Tibial artery (tissue), 4 donors: Measurements from ENCODE around the gene NEGR1.

ENCODE experiments used
- DNase-seq, 2 donors: peaks; one replicate each; pipeline ENCODE4 v3.0.0-alpha.2; 2019
- H3K27ac ChIP-seq, 2 donors: fragments of 200-600 bp; sonication (generic) in 1 of 2; 1 replicate in 1 of 2; 2 replicates in 1 of 2; pipeline ENCODE4 v1.5.1; 2018 to 2019; ENCODE audit warnings: mild to moderate bottlenecking in 1 of 2
- H3K27me3 ChIP-seq, 2 donors: fragments of 200-600 bp; sonication (generic) in 1 of 2; one replicate each; pipeline versions ENCODE4 v1.5.1 to v1.6.0; 2016 to 2019
- H3K36me3 ChIP-seq, 3 donors: fragments of 200-600 bp; sonication (generic) in 2 of 3; one replicate each; pipeline ENCODE4 v1.5.1; 2016 to 2019; ENCODE audit warnings: mild to moderate bottlenecking in 2 of 3
- H3K4me1 ChIP-seq, 4 donors: fragments of 200-600 bp; sonication (generic) in 2 of 4; 1 replicate in 3 of 4; 2 replicates in 1 of 4; pipeline ENCODE4 v1.5.1; 2016 to 2019
- H3K4me3 ChIP-seq, 2 donors: fragments of 200-600 bp; sonication (generic) in 1 of 2; 1 replicate in 1 of 2; 2 replicates in 1 of 2; pipeline ENCODE4 v1.5.1; 2018 to 2019; ENCODE audit warnings: mild to moderate bottlenecking in 2 of 2
- H3K9me3 ChIP-seq, 3 donors: fragments of 200-600 bp; sonication (generic) in 1 of 3; one replicate each; pipeline ENCODE4 v1.5.1; 2016 to 2019
- intact Hi-C: fragments of 100-400 bp; cut with DNase I; formaldehyde crosslinking; loops from one replicate; pipeline ENCODE4 v1.15.0; 2023; ENCODE audit warnings: low total_unique reads
- TF ChIP-seq, protein P1 (sequence below), 2 experiments: fragments of 200-600 bp in 1 of 2; fragments of 450-650 bp in 1 of 2; IDR thresholded peaks; one replicate each; pipeline ENCODE4 v1.5.1; 2017 to 2019; ENCODE audit warnings: antibody characterized with exemption in 2 of 2, mild to moderate bottlenecking in 1 of 2, moderate library complexity in 1 of 2

Gene NEGR1

DNA sequence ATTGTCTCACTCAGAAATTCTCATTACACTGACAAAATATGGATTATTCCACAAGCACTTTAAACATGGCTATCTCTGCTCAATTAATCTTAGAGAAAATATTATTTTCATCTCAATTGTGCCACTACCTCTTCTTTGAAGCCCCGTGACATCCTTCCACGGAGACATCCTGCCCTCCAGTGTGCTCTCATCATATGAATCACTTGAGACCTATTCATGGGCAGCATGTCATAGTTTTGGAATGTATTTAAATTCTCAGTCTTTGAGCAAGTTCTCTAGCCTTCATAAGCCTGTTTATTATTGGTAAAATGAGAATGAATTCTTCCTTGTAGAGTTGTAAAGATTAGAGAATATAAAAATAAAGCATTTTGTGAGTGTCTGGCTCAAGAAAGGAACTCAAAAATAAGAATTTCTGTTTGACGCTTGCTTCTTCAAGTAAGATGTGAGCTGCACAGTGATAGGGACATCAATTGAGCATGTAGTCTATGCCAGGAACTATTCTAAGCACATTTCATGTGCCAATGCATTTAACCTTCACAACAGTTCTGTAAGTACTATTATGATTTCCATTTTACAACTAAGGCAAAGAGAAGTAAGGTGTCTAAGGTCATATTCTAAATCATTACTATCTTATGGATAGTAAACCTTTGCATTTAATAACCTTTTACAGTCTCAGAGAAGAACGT lies 644.1 kb downstream of the NEGR1 start:
- no peak for DNase-seq
- Histone ChIP-seq H3K4me1 (peaks cover 0 to 6% (median 0%) of the 10 kb centered on the region in 4 donors), H3K27me3 (no peaks in the 10 kb centered on the region), H3K36me3 (no peaks in the 10 kb centered on the region), H3K27ac (no peak overlapping the region), H3K4me3 (no peak overlapping the region), H3K9me3 (no peaks in the 10 kb centered on the region)
- intact Hi-C loops, result no loop called here
- TF ChIP-seq, protein P1, sequence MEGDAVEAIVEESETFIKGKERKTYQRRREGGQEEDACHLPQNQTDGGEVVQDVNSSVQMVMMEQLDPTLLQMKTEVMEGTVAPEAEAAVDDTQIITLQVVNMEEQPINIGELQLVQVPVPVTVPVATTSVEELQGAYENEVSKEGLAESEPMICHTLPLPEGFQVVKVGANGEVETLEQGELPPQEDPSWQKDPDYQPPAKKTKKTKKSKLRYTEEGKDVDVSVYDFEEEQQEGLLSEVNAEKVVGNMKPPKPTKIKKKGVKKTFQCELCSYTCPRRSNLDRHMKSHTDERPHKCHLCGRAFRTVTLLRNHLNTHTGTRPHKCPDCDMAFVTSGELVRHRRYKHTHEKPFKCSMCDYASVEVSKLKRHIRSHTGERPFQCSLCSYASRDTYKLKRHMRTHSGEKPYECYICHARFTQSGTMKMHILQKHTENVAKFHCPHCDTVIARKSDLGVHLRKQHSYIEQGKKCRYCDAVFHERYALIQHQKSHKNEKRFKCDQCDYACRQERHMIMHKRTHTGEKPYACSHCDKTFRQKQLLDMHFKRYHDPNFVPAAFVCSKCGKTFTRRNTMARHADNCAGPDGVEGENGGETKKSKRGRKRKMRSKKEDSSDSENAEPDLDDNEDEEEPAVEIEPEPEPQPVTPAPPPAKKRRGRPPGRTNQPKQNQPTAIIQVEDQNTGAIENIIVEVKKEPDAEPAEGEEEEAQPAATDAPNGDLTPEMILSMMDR (IDR thresholded peaks at IDR 0.05), result no peak

DNA sequence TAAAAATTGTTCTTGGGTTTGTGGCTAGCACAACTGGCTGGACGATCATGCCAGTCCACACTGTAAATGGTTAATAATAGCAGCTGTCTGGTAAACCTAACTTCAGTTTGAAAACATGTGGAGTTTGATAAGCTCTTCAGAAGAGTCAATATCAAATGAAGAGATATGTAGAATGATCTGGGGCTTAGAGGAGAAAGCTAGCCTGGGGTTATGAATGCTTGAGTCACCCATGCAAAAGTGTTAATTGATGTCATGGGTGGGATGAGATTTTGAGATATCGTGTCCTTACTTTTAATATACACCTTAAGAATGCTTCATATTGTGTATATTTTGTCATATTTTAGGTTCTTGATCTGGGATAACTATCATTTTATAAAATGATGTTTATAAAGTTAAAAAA lies 646.8 kb downstream of the NEGR1 start:
- H3K36me3 ChIP-seq, result no peaks in the 10 kb centered on the region
- H3K9me3 ChIP-seq, result no peaks in the 10 kb centered on the region
- no peaks in the 10 kb centered on the region for H3K27me3 ChIP-seq
- H3K4me1 ChIP-seq, result peaks cover 0 to 6% (median 0%) of the 10 kb centered on the region in 4 donors
- H3K27ac ChIP-seq, result no peak overlapping the region
- no peak for DNase-seq
- TF ChIP-seq, protein P1 (IDR thresholded peaks at IDR 0.05), result no peak
- intact Hi-C loops, result no loop called here
- no peak overlapping the region for H3K4me3 ChIP-seq

DNA sequence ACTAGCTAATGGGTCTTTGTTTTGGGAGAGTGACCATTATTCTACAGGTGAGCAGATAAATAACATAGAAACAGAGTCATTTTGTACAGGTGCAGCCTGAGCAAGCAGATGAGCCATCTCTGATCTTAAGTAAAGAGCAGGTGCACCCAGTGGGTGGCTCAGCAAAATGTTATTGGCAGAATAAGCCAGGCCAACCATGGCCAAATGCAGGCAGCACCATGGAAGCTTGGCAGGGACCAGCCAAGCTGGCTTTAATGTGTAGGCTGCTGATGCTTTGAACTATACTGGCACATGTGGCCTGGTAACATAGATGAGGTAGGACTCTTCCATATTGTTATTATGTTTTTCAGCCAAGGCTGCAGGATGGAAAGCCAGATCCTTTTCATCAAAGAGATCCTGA lies 648.2 kb downstream of the NEGR1 start:
- H3K4me1 ChIP-seq, result peaks cover 0 to 6% (median 0%) of the 10 kb centered on the region in 4 donors
- no peak overlapping the region for H3K4me3 ChIP-seq
- TF ChIP-seq, protein P1 (IDR thresholded peaks at IDR 0.05), result no peak
- no peaks in the 10 kb centered on the region for H3K36me3 ChIP-seq
- intact Hi-C loops, result no loop called here
- DNase-seq, result no peak
- no peak overlapping the region for H3K27ac ChIP-seq
- H3K9me3 ChIP-seq, result no peaks in the 10 kb centered on the region
- no peaks in the 10 kb centered on the region for H3K27me3 ChIP-seq

DNA sequence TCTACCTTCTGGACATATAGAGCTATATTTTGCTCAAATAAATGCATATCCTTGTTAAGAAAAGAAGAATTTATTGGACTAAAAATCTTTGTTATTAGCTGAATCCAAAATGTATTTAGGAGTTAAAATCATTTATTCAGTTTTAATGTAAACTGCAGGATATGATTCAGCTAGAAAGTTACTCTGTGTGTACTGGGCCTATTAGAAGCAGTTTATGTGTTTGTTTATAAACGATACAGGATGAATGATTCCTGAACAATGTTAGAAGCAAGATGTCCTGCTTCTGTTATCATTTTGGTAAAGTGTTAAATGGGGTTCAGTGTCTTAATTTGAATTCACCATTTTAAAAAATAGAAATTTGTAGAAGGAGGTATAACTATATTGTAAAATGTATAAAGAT lies 652.3 kb downstream of the NEGR1 start:
- no peak overlapping the region for H3K27ac ChIP-seq
- intact Hi-C loops, result no loop called here
- no peak overlapping the region for H3K4me3 ChIP-seq
- no peaks in the 10 kb centered on the region for H3K36me3 ChIP-seq
- no peaks in the 10 kb centered on the region for H3K4me1 ChIP-seq
- no peaks in the 10 kb centered on the region for H3K27me3 ChIP-seq
- no peaks in the 10 kb centered on the region for H3K9me3 ChIP-seq
- TF ChIP-seq, protein P1 (IDR thresholded peaks at IDR 0.05), result no peak
- no peak for DNase-seq

DNA sequence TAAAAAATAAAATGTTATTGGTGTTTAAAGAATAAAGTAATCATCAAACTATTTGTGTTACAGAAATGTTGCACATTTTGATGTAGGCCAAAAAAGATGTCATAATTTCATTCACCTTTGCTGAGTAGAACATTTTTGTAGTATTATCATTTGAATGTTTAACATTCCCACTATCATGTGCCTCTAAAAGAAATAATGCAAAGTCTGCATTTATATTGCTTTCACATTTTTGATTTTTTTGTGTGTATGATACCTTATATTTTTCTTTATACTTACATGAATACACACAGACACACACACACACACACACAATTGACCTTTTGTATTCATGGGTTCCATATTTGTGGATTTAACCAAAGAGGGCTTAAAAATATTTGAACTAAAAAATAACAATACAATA lies 657.3 kb downstream of the NEGR1 start:
- no peaks in the 10 kb centered on the region for H3K9me3 ChIP-seq
- H3K27ac ChIP-seq, result no peak overlapping the region
- H3K27me3 ChIP-seq, result no peaks in the 10 kb centered on the region
- no peak overlapping the region for H3K4me3 ChIP-seq
- no peaks in the 10 kb centered on the region for H3K4me1 ChIP-seq
- TF ChIP-seq, protein P1 (IDR thresholded peaks at IDR 0.05), result no peak
- no peak for DNase-seq
- intact Hi-C loops, result no loop called here
- no peaks in the 10 kb centered on the region for H3K36me3 ChIP-seq

DNA sequence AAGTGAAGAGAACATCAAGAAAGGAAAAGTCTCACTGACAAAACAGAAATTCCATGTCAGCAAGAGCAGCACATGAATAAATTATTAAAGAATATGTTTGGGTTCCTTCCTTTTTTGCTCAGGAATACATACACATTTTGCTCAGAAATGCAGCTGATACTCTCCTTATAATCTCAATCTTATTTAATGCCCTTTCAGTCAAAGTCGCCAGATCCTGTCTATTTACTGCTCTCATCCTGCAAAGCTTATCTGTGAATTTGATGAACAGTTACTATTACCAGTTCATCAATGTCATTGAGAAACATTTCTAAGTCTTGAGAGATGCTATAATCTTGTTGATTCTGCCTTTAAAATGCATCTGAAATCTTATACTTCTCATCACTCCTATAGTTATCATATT lies 658.5 kb downstream of the NEGR1 start:
- DNase-seq, result no peak
- TF ChIP-seq, protein P1 (IDR thresholded peaks at IDR 0.05), result no peak
- Histone ChIP-seq H3K4me3 (no peak overlapping the region), H3K36me3 (no peaks in the 10 kb centered on the region), H3K27me3 (no peaks in the 10 kb centered on the region), H3K4me1 (no peaks in the 10 kb centered on the region), H3K9me3 (no peaks in the 10 kb centered on the region), H3K27ac (no peak overlapping the region)
- intact Hi-C loops, result no loop called here
